Kidney epithelial cell (primary cell): ENCODE data around the gene UBAC2. TPM values are rescaled to one million over a fixed set of nuclear protein-coding genes. Genes with fewer than 3 reads are reported as not detected.

Experiments used
- DNase-seq: peaks from one replicate; pipeline ENCODE4 v3.0.0-alpha.2; 2010; ENCODE audit warnings: low read depth
- H3K27me3 ChIP-seq: 2 replicates; pipeline ENCODE4 v1.6.0; 2011; ENCODE audit warnings: low read length; ENCODE audit not compliant: control insufficient read depth, insufficient read depth
- H3K36me3 ChIP-seq: 2 replicates; pipeline ENCODE4 v1.5.1; 2011; ENCODE audit warnings: low read length; ENCODE audit not compliant: control insufficient read depth, insufficient read depth
- H3K4me3 ChIP-seq: 2 replicates; pipeline ENCODE4 v1.5.1; 2011; ENCODE audit warnings: low read depth, mild to moderate bottlenecking, control low read depth, low read length
- total RNA-seq: library from RNA; depleted of rRNA; stranded (reverse); fragments of >200 nt; gene quantifications from 2 replicates; pipeline ENCODE4 v1.2.3, GENCODE V29; 2015
- TF ChIP-seq, protein P1 (sequence below): IDR thresholded peaks from 2 replicates; pipeline ENCODE4 v1.5.1; 2011; ENCODE audit warnings: mild to moderate bottlenecking, moderate library complexity, low read length, control low read depth, inconsistent platforms; ENCODE audit not compliant: insufficient read depth, poor library complexity, severe bottlenecking

Gene UBAC2
- total RNA-seq, 1 donor from 2014 or later: 83.6 TPM

GRCh38 chr13:99332456-99332855, 131.8 kb downstream of the UBAC2 start:
- no peak overlapping the region for H3K4me3 ChIP-seq
- no peaks in the 10 kb centered on the region for H3K36me3 ChIP-seq
- H3K27me3 ChIP-seq: no peaks in the 10 kb centered on the region
- TF ChIP-seq, protein P1, sequence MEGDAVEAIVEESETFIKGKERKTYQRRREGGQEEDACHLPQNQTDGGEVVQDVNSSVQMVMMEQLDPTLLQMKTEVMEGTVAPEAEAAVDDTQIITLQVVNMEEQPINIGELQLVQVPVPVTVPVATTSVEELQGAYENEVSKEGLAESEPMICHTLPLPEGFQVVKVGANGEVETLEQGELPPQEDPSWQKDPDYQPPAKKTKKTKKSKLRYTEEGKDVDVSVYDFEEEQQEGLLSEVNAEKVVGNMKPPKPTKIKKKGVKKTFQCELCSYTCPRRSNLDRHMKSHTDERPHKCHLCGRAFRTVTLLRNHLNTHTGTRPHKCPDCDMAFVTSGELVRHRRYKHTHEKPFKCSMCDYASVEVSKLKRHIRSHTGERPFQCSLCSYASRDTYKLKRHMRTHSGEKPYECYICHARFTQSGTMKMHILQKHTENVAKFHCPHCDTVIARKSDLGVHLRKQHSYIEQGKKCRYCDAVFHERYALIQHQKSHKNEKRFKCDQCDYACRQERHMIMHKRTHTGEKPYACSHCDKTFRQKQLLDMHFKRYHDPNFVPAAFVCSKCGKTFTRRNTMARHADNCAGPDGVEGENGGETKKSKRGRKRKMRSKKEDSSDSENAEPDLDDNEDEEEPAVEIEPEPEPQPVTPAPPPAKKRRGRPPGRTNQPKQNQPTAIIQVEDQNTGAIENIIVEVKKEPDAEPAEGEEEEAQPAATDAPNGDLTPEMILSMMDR: no peak
- DNase-seq: no peak

DNA sequence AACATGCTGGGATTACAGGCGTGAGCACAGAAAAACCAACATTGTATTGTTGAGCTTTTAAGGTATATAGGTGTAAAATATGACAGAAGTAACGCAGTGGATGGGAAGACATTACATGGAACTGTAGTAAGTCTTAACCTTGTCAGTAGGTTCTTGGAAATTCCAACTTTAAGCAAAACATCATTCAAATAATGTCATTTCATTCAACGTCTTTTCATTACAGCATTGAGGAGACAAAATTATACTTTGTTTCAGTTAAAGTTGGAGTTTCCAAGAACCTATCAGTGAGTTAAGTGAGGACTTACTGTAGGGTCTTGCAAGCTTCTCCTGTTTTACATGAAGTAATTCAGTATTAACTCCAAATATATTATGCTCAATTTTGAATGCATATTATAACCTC, 133.6 kb downstream of the UBAC2 start:
- DNase-seq: no peak
- no peaks in the 10 kb centered on the region for H3K27me3 ChIP-seq

DNA sequence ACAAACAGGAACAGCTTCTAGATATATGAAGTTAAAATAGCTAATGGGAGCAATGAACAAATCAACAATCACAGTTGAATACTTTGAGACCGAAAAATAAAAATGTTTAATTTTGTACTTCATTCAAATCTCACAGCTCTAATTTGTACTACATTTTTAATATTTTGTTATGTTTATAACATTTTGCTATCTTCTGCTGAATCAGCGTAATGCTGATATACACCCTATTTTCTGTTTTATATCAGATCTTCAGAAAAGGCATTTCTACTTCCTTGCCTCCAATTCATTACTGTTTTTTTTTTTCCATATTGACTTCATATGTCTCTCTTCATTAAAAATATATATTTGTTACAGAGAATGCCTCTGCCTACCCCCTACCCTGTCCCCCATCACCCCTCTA, 134.4 kb downstream of the UBAC2 start:
- H3K36me3 ChIP-seq: no peaks in the 10 kb centered on the region
- H3K27me3 ChIP-seq: no peaks in the 10 kb centered on the region
- no peak for DNase-seq
- TF ChIP-seq, protein P1: no peak
- no peak overlapping the region for H3K4me3 ChIP-seq

More for the DNA sequence above, 133.6 kb downstream of the UBAC2 start:
- Histone ChIP-seq H3K4me3 (no peak overlapping the region), H3K36me3 (no peaks in the 10 kb centered on the region)
- TF ChIP-seq, protein P1: no peak

GRCh38 chr13:99335603-99336002, 134.9 kb downstream of the UBAC2 start:
- TF ChIP-seq, protein P1: no peak
- no peak for DNase-seq
- H3K4me3 ChIP-seq: no peak overlapping the region
- H3K36me3 ChIP-seq: no peaks in the 10 kb centered on the region
- H3K27me3 ChIP-seq: no peaks in the 10 kb centered on the region

GRCh38 chr13:99339230-99339721, 138.6 kb downstream of the UBAC2 start:
- TF ChIP-seq, protein P1: no peak
- H3K27me3 ChIP-seq: no peaks in the 10 kb centered on the region
- H3K4me3 ChIP-seq: no peak overlapping the region
- H3K36me3 ChIP-seq: peaks cover 1% of the 10 kb centered on the region
- DNase-seq: no peak

DNA sequence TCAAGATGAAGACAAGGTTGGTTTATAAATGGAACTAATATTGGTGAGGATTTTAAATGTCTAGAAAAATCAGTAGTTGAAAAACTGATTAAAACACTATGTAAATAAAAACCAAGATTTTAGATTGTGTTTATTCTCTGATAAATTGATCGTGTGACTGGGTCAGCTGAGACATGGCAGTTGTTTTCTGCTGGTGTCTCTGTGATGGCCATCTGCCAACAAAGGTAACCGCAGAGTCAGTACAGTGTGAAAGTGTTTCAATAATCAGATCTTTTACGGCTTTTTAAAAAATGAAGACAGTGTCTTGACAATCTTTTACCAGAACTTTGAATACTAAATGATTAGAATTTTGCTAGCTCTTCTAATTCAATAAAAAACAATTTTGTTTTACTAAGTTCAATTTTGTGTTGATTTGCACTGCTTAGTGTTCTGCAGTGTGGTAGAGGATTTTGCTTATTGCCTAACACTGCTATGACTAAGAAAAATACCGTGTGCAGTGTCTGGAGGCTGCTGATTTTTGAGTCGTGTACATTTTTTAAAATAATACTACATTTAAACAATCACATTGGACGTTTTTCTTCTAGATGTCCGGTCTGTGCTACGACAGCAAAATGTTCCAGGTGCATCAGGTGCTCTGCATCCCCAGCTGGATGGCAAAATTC, 139.2 kb downstream of the UBAC2 start:
- TF ChIP-seq, protein P1: no peak

More for the DNA sequence above, 139.2 kb downstream of the UBAC2 start:
- Histone ChIP-seq H3K4me3 (no peak overlapping the region), H3K36me3 (peaks cover 1% of the 10 kb centered on the region), H3K27me3 (no peaks in the 10 kb centered on the region)
- no peak for DNase-seq
